ENCODE data around the gene CRIM1. TPM values are rescaled to one million over a fixed set of nuclear protein-coding genes. Genes with fewer than 3 reads are reported as not detected.

CRIM1 gene
- total RNA-seq, 5 donors from 2014 or later (not counting 1 experiment from before 2014, with no cell fraction given) = 2.0 to 5.8 (median 4.2) TPM

GRCh38 chr2:36554531-36554930 is 199.0 kb downstream of the CRIM1 start:
- peaks cover 8 to 46% of the 10 kb centered on the region in 2 donors for H3K36me3 ChIP-seq (ENCODE audit: control insufficient read depth in 2 of 2, extremely low read depth in 1 of 2, insufficient read depth in 1 of 2, low read length in 1 of 2)
- H3K9me3 ChIP-seq = no peaks in the 10 kb centered on the region
- ChIA-PET CTCF (interaction anchor here in 1 of 2 donors (0.6 kb wide), 1 partner anchor 34 kb away, joined by 3 read pairs; no protein-coding TSS in a partner anchor), POLR2A (no interaction called here)
- Mint-ChIP-seq H3K36me3 (peaks cover 48% of the 10 kb centered on the region), H3K27me3 (no peaks in the 10 kb centered on the region), H3K4me3 (no peak overlapping the region), H3K9me3 (no peaks in the 10 kb centered on the region), H3K27ac (no peak overlapping the region), H3K4me1 (peaks cover 4 to 7% (median 6%) of the 10 kb centered on the region in 3 donors)
- peaks cover 0 to 9% of the 10 kb centered on the region in 2 experiments for H3K4me1 ChIP-seq (ENCODE audit: control insufficient read depth in 1 of 2, extremely low read depth in 1 of 2, insufficient read depth in 2 of 2, low read length in 2 of 2)
- H3K4me3 ChIP-seq (ENCODE audit: control insufficient read depth in 1 of 2, extremely low read depth in 1 of 2, low read length in 1 of 2) = no peak overlapping the region
- ATAC-seq (replicated peaks in 1 of 4) (no peak), DNase-seq (no peak)
- no peak overlapping the region for H3K27ac ChIP-seq (ENCODE audit: low read length)
- H3K27me3 ChIP-seq (replicated peaks in 1 of 2; ENCODE audit: control insufficient read depth in 2 of 2, extremely low read depth in 1 of 2, insufficient read depth in 2 of 2, low read length in 1 of 2) = no peaks in the 10 kb centered on the region
- no CpG with 5 or more reads among the region's 1 CpG for WGBS (ENCODE audit: insufficient coverage)

DNA sequence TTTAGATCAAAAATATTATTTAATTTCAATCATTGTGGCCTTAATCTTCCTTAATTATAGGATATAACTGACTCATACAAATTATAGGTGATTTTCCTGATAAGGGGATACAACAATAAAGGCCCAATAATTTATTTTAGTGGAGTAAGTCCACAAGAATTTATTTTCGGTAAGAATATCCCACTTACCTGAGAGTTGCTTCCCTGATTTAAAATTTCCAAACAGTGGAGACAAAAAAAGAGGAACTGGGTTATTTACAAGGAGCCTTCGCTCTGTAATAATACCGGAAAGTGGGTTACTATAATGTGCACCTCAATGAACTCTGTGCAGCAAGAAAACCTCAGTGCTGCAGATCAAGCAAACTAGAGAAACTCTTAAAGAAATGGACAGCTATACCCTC is 200.2 kb downstream of the CRIM1 start:
- ChIA-PET POLR2A (interaction anchor here in 1 of 2 donors (0.6 kb wide), 1 partner anchor 271 kb away, joined by 3 read pairs; no protein-coding TSS in a partner anchor), CTCF (interaction anchor here in 1 of 2 donors (0.8 kb wide), 1 partner anchor 10 kb away, joined by 3 read pairs; no protein-coding TSS in a partner anchor)
- WGBS (ENCODE audit: insufficient coverage) = 100% methylated on average over 2 of the region's 3 CpGs
- DNase-seq (no peak), ATAC-seq (replicated peaks in 1 of 4) (no peak)
- H3K27me3 ChIP-seq (replicated peaks in 1 of 2; ENCODE audit: control insufficient read depth in 2 of 2, extremely low read depth in 1 of 2, insufficient read depth in 2 of 2, low read length in 1 of 2) = no peaks in the 10 kb centered on the region
- no peaks in the 10 kb centered on the region for H3K27me3 Mint-ChIP-seq
- H3K4me3 ChIP-seq (ENCODE audit: control insufficient read depth in 1 of 2, extremely low read depth in 1 of 2, low read length in 1 of 2) = no peak overlapping the region
- peaks cover 8 to 50% of the 10 kb centered on the region in 2 donors for H3K36me3 ChIP-seq (ENCODE audit: control insufficient read depth in 2 of 2, extremely low read depth in 1 of 2, insufficient read depth in 1 of 2, low read length in 1 of 2)
- H3K36me3 Mint-ChIP-seq = peaks cover 50% of the 10 kb centered on the region
- no peaks in the 10 kb centered on the region for H3K9me3 Mint-ChIP-seq
- no peak overlapping the region for H3K4me3 Mint-ChIP-seq
- H3K4me1 ChIP-seq (ENCODE audit: control insufficient read depth in 1 of 2, extremely low read depth in 1 of 2, insufficient read depth in 2 of 2, low read length in 2 of 2) = no peaks in the 10 kb centered on the region
- no peaks in the 10 kb centered on the region for H3K9me3 ChIP-seq
- no peaks in the 10 kb centered on the region for H3K4me1 Mint-ChIP-seq
- H3K27ac Mint-ChIP-seq = no peak overlapping the region
- no peak overlapping the region for H3K27ac ChIP-seq (ENCODE audit: low read length)

GRCh38 chr2:36556842-36557241 is 201.3 kb downstream of the CRIM1 start:
- no peak for ATAC-seq (replicated peaks in 1 of 4)
- Histone ChIP-seq H3K27me3 (replicated peaks in 1 of 2; ENCODE audit: control insufficient read depth in 2 of 2, extremely low read depth in 1 of 2, insufficient read depth in 2 of 2, low read length in 1 of 2) (no peaks in the 10 kb centered on the region), H3K36me3 (ENCODE audit: control insufficient read depth in 2 of 2, extremely low read depth in 1 of 2, insufficient read depth in 1 of 2, low read length in 1 of 2) (peaks cover 7 to 42% of the 10 kb centered on the region in 2 donors), H3K27ac (ENCODE audit: low read length) (no peak overlapping the region), H3K9me3 (no peaks in the 10 kb centered on the region), H3K4me3 (ENCODE audit: control insufficient read depth in 1 of 2, extremely low read depth in 1 of 2, low read length in 1 of 2) (no peak overlapping the region), H3K4me1 (ENCODE audit: control insufficient read depth in 1 of 2, extremely low read depth in 1 of 2, insufficient read depth in 2 of 2, low read length in 2 of 2) (no peaks in the 10 kb centered on the region)
- no peak overlapping the region for H3K4me3 Mint-ChIP-seq
- no peaks in the 10 kb centered on the region for H3K27me3 Mint-ChIP-seq
- POLR2A ChIA-PET = no interaction called here
- CTCF ChIA-PET = no interaction called here
- H3K9me3 Mint-ChIP-seq = no peaks in the 10 kb centered on the region
- DNase-seq = no peak
- WGBS (ENCODE audit: insufficient coverage) = no CpG with 5 or more reads among the region's 1 CpG
- no peak overlapping the region for H3K27ac Mint-ChIP-seq
- H3K36me3 Mint-ChIP-seq = peaks cover 49% of the 10 kb centered on the region
- H3K4me1 Mint-ChIP-seq = no peaks in the 10 kb centered on the region

DNA sequence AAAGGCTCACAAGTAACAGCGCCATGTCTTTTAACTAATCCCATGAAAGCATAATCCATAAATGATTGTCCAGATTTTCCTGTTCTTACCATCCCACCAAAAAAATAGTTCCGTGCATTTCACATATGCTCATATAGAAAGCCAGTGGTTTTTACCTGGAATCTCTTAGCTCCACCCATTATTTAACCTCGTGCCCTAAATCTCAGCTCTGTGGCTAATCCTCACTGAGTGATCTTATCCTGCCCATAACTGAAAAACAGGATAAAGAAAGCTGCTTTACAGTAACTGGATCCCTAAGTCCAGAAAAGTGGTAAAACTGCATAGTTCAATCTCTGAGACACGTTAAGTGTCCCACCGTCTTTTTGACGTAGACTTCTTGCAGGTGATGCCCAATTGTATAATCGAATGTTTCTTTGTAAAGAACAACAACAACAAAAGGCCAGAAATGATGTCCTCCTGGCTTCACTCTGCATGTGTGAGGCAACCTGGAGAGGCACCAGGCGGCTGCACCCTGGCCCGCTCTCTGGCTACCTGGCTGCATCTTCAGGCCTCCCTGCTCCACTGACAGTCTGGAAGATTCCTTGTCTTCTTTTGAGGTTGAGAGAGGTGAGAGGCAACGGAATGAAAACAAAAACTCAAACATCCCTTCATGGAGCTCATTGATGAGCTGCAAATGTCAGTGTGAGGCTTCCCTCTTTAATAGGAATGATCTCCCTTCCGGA is 203.8 kb downstream of the CRIM1 start:
- whole genome bisulfite sequencing (ENCODE audit: insufficient coverage) = 100% methylated on average over 6 of the region's 11 CpGs
- H3K4me1 ChIP-seq (ENCODE audit: control insufficient read depth in 1 of 2, extremely low read depth in 1 of 2, insufficient read depth in 2 of 2, low read length in 2 of 2) = no peaks in the 10 kb centered on the region
- POLR2A ChIA-PET = no interaction called here
- H3K9me3 Mint-ChIP-seq = no peaks in the 10 kb centered on the region
- peaks cover 52% of the 10 kb centered on the region for H3K36me3 Mint-ChIP-seq
- no peaks in the 10 kb centered on the region for H3K9me3 ChIP-seq
- no peak overlapping the region for H3K27ac Mint-ChIP-seq
- H3K4me3 Mint-ChIP-seq = no peak overlapping the region
- DNase-seq (no peak), ATAC-seq (replicated peaks in 1 of 4) (no peak)
- H3K36me3 ChIP-seq (ENCODE audit: control insufficient read depth in 2 of 2, extremely low read depth in 1 of 2, insufficient read depth in 1 of 2, low read length in 1 of 2) = peaks cover 7 to 30% of the 10 kb centered on the region in 2 donors
- no peak overlapping the region for H3K4me3 ChIP-seq (ENCODE audit: control insufficient read depth in 1 of 2, extremely low read depth in 1 of 2, low read length in 1 of 2)
- peaks cover 0 to 8% (median 0%) of the 10 kb centered on the region in 3 donors for H3K4me1 Mint-ChIP-seq
- H3K27me3 Mint-ChIP-seq = no peaks in the 10 kb centered on the region
- no peak overlapping the region for H3K27ac ChIP-seq (ENCODE audit: low read length)
- CTCF ChIA-PET = interaction anchor here (0.7 to 1.1 kb wide), 2 partner anchors 10 to 30 kb away, joined by 3 read pairs; no protein-coding TSS in a partner anchor
- no peaks in the 10 kb centered on the region for H3K27me3 ChIP-seq (replicated peaks in 1 of 2; ENCODE audit: control insufficient read depth in 2 of 2, extremely low read depth in 1 of 2, insufficient read depth in 2 of 2, low read length in 1 of 2)

DNA sequence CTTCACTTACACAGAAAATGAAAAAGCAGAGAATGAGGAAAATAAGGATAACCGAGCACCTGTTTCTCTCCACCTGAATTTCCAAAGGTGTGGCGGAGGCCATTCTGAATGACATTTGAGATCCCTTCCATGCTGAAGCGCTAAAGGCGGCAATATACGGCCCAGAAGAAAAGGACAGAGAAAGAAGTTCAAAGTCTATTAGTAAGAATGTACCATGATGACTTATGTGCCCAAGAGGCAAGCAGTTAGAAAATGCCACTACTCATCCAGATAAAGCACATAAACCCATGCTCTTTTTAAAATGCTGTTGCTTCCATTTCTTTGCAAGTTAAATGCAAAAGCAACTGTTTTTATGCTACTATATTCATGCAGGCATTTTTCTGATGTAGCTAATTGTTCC is 205.1 kb downstream of the CRIM1 start:
- peaks cover 53% of the 10 kb centered on the region for H3K36me3 Mint-ChIP-seq
- H3K9me3 Mint-ChIP-seq = no peaks in the 10 kb centered on the region
- Histone ChIP-seq H3K4me1 (ENCODE audit: control insufficient read depth in 1 of 2, extremely low read depth in 1 of 2, insufficient read depth in 2 of 2, low read length in 2 of 2) (no peaks in the 10 kb centered on the region), H3K27me3 (replicated peaks in 1 of 2; ENCODE audit: control insufficient read depth in 2 of 2, extremely low read depth in 1 of 2, insufficient read depth in 2 of 2, low read length in 1 of 2) (no peaks in the 10 kb centered on the region), H3K36me3 (ENCODE audit: control insufficient read depth in 2 of 2, extremely low read depth in 1 of 2, insufficient read depth in 1 of 2, low read length in 1 of 2) (peaks cover 7 to 28% of the 10 kb centered on the region in 2 donors), H3K9me3 (no peaks in the 10 kb centered on the region), H3K4me3 (ENCODE audit: control insufficient read depth in 1 of 2, extremely low read depth in 1 of 2, low read length in 1 of 2) (no peak overlapping the region), H3K27ac (ENCODE audit: low read length) (no peak overlapping the region)
- H3K27me3 Mint-ChIP-seq = no peaks in the 10 kb centered on the region
- H3K27ac Mint-ChIP-seq = no peak overlapping the region
- no peak overlapping the region for H3K4me3 Mint-ChIP-seq
- 100% methylated on average over 3 of the region's 5 CpGs for WGBS (ENCODE audit: insufficient coverage)
- ChIA-PET CTCF (interaction anchor here (0.8 to 1.1 kb wide), 2 partner anchors 10 to 29 kb away, joined by 3 read pairs; no protein-coding TSS in a partner anchor), POLR2A (no interaction called here)
- DNase-seq (no peak), ATAC-seq (replicated peaks in 1 of 4) (no peak)
- H3K4me1 Mint-ChIP-seq = peaks cover 0 to 8% (median 0%) of the 10 kb centered on the region in 3 donors

GRCh38 chr2:36561237-36561944 is 205.8 kb downstream of the CRIM1 start:
- ChIA-PET CTCF (no interaction called here), POLR2A (no interaction called here)
- Mint-ChIP-seq H3K4me3 (no peak overlapping the region), H3K9me3 (no peaks in the 10 kb centered on the region), H3K4me1 (peaks cover 0 to 8% (median 0%) of the 10 kb centered on the region in 3 donors), H3K36me3 (peaks cover 55% of the 10 kb centered on the region), H3K27ac (no peak overlapping the region), H3K27me3 (no peaks in the 10 kb centered on the region)
- DNase-seq (no peak), ATAC-seq (replicated peaks in 1 of 4) (no peak)
- H3K27ac ChIP-seq (ENCODE audit: low read length) = no peak overlapping the region
- H3K4me3 ChIP-seq (ENCODE audit: control insufficient read depth in 1 of 2, extremely low read depth in 1 of 2, low read length in 1 of 2) = no peak overlapping the region
- no peaks in the 10 kb centered on the region for H3K4me1 ChIP-seq (ENCODE audit: control insufficient read depth in 1 of 2, extremely low read depth in 1 of 2, insufficient read depth in 2 of 2, low read length in 2 of 2)
- no CpG with 5 or more reads among the region's 8 CpGs for WGBS (ENCODE audit: insufficient coverage)
- no peaks in the 10 kb centered on the region for H3K9me3 ChIP-seq
- no peaks in the 10 kb centered on the region for H3K27me3 ChIP-seq (replicated peaks in 1 of 2; ENCODE audit: control insufficient read depth in 2 of 2, extremely low read depth in 1 of 2, insufficient read depth in 2 of 2, low read length in 1 of 2)
- peaks cover 4 to 22% of the 10 kb centered on the region in 2 donors for H3K36me3 ChIP-seq (ENCODE audit: control insufficient read depth in 2 of 2, extremely low read depth in 1 of 2, insufficient read depth in 1 of 2, low read length in 1 of 2)

Data from T-cell (primary cell).